NCI-H2196 (cell line): ENCODE results near the gene RAB15.

ENCODE experiments used
- DNase-seq: peaks from one replicate; lab custom pipeline; 2025; ENCODE audit not compliant: unreplicated experiment; lab: John Stamatoyannopoulos, UW

Gene RAB15

GRCh38 chr14:64938972-64939816, 32.9 kb downstream of the RAB15 start:
- DNase-seq = peak; percentile 77

GRCh38 chr14:64937821-64938193, 34.3 kb downstream of the RAB15 start:
- peak; percentile 45 for DNase-seq

GRCh38 chr14:64937171-64937820, 34.8 kb downstream of the RAB15 start:
- no peak for DNase-seq

- DNase-seq = no peak
Observed at GRCh38 chr14:64935508-64935907, 36.6 kb downstream of the RAB15 start.

GRCh38 chr14:64934338-64934929, 37.7 kb downstream of the RAB15 start:
- no peak for DNase-seq

- no peak for DNase-seq
Observed at GRCh38 chr14:64932231-64932630, 39.9 kb downstream of the RAB15 start.

- no peak for DNase-seq
Observed at GRCh38 chr14:64931123-64931522, 41.0 kb downstream of the RAB15 start.

GRCh38 chr14:64930085-64930843, 41.9 kb downstream of the RAB15 start:
- no peak for DNase-seq

GRCh38 chr14:64929014-64929359, 43.1 kb downstream of the RAB15 start:
- DNase-seq = no peak

GRCh38 chr14:64928239-64929013, 43.7 kb downstream of the RAB15 start:
- DNase-seq = no peak

GRCh38 chr14:64927031-64927430, 45.1 kb downstream of the RAB15 start:
- no peak for DNase-seq

- DNase-seq = no peak
Observed at GRCh38 chr14:64926398-64926995, 45.6 kb downstream of the RAB15 start.

- DNase-seq = no peak
Observed at GRCh38 chr14:64923015-64923414, 49.1 kb downstream of the RAB15 start.

GRCh38 chr14:64920465-64920864, 51.7 kb downstream of the RAB15 start:
- no peak for DNase-seq

- DNase-seq = no peak
Observed at GRCh38 chr14:64919618-64920017, 52.5 kb downstream of the RAB15 start.

GRCh38 chr14:64919215-64919614, 52.9 kb downstream of the RAB15 start:
- no peak for DNase-seq

- DNase-seq = no peak
Observed at GRCh38 chr14:64918216-64918615, 53.9 kb downstream of the RAB15 start.

- no peak for DNase-seq
Observed at GRCh38 chr14:64915797-64916196, 56.3 kb downstream of the RAB15 start.

- no peak for DNase-seq
Observed at GRCh38 chr14:64915029-64915424, 57.1 kb downstream of the RAB15 start.

- DNase-seq = peak; percentile 99
Observed at GRCh38 chr14:64914237-64915028, 57.7 kb downstream of the RAB15 start, which contains the start of gene CHURC1. Gene CHURC1 (plus strand): TSS chr14:64914455. CDS start chr14:64914496, 41 bp downstream.
